ENCODE results near the gene TMEM182.
A peak's percentile ranks its signal among the peaks of the same experiment; 100 is the strongest.

TMEM182 gene

DNA sequence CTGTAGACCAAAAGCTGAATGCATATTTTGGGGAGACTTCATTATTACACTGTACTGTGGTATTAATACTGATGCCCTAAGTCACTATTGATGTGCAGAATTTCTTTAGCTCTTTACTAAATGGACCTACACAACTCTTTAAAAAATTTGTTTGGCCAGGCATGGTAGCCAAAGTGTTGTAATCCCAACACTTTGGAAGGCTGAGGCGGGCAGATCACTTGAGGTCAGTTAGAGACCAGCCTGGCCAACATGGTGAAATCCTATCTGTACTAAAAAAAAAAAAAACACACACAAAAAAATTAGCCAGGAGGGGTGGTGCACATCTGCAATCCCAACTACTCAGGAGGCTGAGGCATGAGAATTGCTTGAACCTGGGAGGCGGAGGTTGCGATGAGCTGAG, 6.4 kb downstream of the TMEM182 start:
- DNase-seq = no peak

GRCh38 chr2:102768892-102769291, 7.1 kb downstream of the TMEM182 start:
- DNase-seq = no peak

DNA sequence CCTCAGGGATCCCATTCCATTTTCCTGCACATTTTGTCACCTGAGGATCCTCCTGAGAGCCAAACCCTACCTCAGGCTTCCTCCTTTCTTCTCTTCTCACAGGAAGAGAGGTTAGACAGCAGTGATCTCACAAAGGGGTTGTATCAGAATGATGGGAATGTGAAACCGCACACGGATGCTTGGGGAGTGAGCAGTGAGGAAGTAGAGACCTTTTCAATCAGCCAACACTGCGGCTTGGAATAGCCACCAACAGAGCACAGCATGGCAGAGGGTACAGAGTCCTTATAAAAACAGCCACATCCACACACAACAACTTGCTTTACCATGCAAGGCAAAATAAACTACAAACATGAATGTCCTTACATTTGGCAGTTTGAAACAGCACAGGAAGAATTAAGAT, 8.7 kb downstream of the TMEM182 start:
- DNase-seq = no peak

- no peak for DNase-seq
Observed at GRCh38 chr2:102771114-102771513, 9.3 kb downstream of the TMEM182 start.

DNA sequence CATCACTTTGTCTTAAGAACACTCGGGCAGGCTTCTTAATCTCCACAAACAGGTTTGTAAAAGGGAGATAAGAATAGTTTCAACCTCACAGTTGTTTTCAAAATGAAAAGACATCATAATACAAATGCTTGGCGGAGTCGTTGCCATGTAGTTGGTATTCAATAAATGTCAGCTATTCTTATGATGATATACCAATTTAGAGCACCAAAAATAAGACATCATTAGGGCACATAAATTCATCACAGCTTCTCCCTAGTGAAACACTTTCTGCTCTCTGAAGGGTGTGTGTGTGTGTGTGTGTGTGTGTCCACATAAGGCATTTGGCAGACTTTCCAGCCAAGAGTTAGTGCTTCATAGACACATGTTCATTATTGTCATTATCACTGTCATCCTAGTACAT, 10.8 kb downstream of the TMEM182 start:
- DNase-seq = no peak

- DNase-seq = no peak
Observed at GRCh38 chr2:102773149-102773705, 11.4 kb downstream of the TMEM182 start.

- no peak for DNase-seq
Observed at GRCh38 chr2:102778260-102778659, 16.4 kb downstream of the TMEM182 start.

GRCh38 chr2:102780467-102780866, 18.6 kb downstream of the TMEM182 start:
- DNase-seq = no peak

DNA sequence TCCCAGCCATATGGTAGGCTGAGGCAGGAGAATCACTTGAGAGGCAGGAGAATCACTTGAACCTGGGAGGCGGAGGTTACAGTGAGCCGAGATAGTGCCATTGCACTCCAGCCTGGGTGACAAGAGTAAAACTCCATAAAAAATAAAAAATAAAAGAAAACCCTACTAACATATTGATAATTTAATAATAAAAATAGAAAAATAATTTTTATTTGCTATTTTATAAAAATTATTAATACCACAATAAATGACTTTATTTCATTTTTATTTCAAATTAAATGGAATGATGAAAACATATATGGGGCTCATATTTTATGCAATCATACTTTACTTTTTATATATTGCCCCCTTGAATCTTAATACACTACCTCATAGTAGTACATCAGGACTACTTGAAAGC, 20.4 kb downstream of the TMEM182 start:
- DNase-seq = no peak

DNA sequence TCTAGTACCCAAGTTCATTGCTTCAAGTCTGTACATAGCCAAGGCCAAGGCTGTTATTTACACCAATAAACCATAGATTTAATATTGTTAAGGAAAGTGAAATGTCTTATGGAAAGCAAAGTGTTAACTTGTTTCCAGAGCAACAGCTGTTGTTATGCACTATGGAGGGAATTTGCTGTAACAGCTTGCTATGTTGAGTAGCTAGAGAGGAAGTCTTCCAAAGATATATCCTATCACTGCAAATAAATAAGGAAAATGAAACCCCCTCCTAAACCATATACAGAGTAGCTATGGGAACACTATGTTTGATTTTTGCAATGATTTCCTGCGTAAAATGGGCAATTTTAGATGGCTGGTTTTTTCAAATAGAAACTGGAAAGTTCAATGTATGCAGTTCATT, 21.1 kb downstream of the TMEM182 start:
- DNase-seq = no peak

- DNase-seq = peak in 1 of 14 donors; percentile 41
Observed at GRCh38 chr2:102783506-102784183, 21.8 kb downstream of the TMEM182 start.

DNA sequence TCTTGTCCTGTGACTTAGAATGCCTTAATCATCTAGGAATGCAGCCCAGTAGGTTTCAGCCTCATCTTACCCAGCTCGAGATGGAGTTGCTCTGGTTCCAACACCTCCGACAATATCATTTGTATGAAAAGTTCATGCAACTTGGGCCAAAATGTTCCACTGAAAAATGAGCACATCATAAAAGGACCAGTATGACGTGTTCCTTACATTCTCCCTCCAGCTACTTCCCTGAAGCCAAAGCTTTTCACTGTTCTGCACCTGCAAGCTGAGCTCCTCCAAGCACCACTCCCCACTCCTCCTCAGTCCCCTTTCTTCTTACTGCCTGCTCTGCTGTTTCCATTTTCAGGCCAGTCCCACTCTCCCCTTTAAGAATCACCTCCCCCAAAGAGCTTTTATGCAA, 23.1 kb downstream of the TMEM182 start:
- no peak for DNase-seq

GRCh38 chr2:102788216-102788884, 26.5 kb downstream of the TMEM182 start:
- no peak for DNase-seq

GRCh38 chr2:102788885-102789260, 27.0 kb downstream of the TMEM182 start:
- peak in 2 of 14 donors; percentile 32 to 99 for DNase-seq

- peak in 1 of 14 donors; percentile 67 for DNase-seq
Observed at GRCh38 chr2:102789349-102790090, 27.7 kb downstream of the TMEM182 start.

DNA sequence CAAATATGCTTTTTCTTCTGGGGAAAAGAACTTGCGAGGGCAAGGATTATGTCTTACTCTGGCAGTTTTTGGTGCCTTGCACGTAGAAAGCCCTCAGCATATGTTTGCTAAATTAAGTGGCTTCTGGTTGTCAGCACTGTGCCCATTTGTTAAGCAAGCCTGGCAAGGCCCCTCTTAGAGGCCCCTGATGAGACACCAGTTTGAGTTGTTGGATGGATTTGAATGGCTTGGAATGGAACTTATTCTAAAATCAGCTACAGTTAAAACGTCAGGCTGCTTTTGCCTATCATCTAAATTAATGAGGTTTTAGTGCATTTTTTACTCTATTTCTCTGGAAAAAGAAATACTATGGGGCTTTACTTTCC, 28.2 kb downstream of the TMEM182 start:
- peak in 1 of 14 donors; percentile 82 for DNase-seq

GRCh38 chr2:102792568-102793208, 30.9 kb downstream of the TMEM182 start:
- peak in 1 of 14 donors; percentile 56 for DNase-seq

DNA sequence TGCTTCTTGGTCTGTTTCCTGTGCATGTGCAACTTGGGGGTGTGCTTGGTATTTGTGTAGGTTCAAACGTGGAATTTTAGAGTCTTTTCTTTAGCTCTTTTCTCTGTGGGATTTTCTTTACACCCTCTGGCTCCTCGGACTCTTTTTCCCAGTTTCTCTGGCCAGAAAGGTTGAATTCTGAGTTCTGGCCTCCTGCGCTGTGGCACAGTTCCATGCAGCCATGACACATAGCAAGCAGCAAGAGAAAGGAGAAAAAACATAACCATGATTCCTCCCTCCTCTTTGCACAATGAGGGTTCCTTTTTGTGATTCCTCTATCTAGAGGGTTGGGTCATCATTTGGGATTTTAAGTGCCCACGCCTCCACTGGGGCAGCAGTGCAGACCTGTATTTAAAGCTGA, 33.8 kb downstream of the TMEM182 start:
- DNase-seq = peak in 1 of 14 donors; percentile 73

GRCh38 chr2:102796337-102796736, 34.5 kb downstream of the TMEM182 start:
- DNase-seq = peak in 1 of 14 donors; percentile 54

DNA sequence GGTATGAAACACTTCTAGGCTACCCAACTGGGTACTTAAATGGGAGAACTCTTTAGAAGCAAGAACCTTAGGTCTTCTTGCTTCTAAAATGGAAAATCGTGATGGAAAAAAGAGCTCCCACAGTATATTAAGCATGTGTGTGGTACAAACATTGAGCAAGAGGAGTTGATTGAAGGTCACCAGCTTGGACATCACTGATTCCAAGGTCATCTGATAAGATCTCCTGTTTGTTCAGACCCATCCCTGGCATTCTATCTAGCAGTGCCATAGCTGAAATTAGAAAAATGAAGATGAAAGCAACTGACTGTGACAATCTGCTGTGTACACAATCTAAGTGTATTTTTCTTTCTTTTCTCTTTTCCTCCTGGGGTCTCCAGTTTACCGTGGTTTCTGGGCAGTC, 35.7 kb downstream of the TMEM182 start:
- no peak for DNase-seq

GRCh38 chr2:102798181-102798580, 36.4 kb downstream of the TMEM182 start:
- DNase-seq = no peak

- DNase-seq = no peak
Observed at GRCh38 chr2:102801098-102801718, 39.4 kb downstream of the TMEM182 start.

Measured in C1 segment of cervical spinal cord (tissue), 14 donors.